SK-N-MC (cell line): ENCODE results near the gene CDC42SE2.

ENCODE experiments used
- EZH2 ChIP-seq: fragments of 200-600 bp; sonication (generic); IDR thresholded peaks from one replicate; pipeline ENCODE4 v1.6.1; 2017; ENCODE audit warnings: antibody characterized with exemption
- POLR2AphosphoS5 ChIP-seq: IDR thresholded peaks from 2 replicates; pipeline ENCODE4 v1.6.1; 2012; ENCODE audit warnings: mild to moderate bottlenecking, low read depth, low read length, borderline replicate concordance

DNA sequence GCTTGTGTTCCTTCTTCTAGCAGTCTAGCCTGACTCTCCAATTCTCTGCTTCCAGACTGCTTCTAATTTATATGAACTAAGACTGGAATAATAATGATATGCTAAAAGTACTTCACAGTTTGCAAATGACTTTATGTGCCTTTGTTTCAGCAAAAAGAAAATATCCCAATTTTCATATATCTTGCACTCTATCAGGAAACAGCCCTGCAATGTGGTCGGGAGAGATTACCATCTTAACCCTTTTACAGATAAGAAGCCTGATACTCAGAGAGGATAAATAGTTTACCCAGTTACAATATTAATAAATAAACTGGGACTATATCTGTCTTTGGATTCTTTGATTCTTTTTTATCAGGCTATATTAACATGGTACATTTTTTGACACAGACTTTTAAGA, 126.0 kb downstream of the CDC42SE2 start:
- TF ChIP-seq EZH2 (no peak), POLR2AphosphoS5 (no peak)
